ENCODE measurements around the gene OASL.

OASL gene

GRCh38 chr12:120982659-120983058 is 56.4 kb downstream of the OASL start:
- Histone ChIP-seq H3K4me1 (ENCODE audit: control insufficient read depth in 1 of 2, insufficient read depth in 2 of 2, low read length in 2 of 2) (no peaks in the 10 kb centered on the region), H3K4ac (ENCODE audit: low read depth, low read length) (no peak overlapping the region), H3K4me2 (ENCODE audit: low read length) (no peak overlapping the region), H3K9me3 (ENCODE audit: insufficient read depth, low read depth, low read length) (peaks cover 2% of the 10 kb centered on the region), H3K79me2 (ENCODE audit: control insufficient read depth, insufficient read depth, low read length, poor library complexity) (no peaks in the 10 kb centered on the region), H3K27me3 (ENCODE audit: insufficient read depth, low read length) (no peaks in the 10 kb centered on the region), H2AK5ac (ENCODE audit: low read length) (no peak overlapping the region), H4K91ac (ENCODE audit: low read depth, low read length) (no peak overlapping the region), H3K9ac (ENCODE audit: low read length) (no peak overlapping the region), H3K79me1 (ENCODE audit: low read length) (no peaks in the 10 kb centered on the region), H3K27ac (ENCODE audit: low read depth, low read length) (no peak overlapping the region), H3K4me3 (ENCODE audit: low read depth, low read length) (no peak overlapping the region), H2AFZ (ENCODE audit: insufficient read depth, low read length, poor library complexity) (no peak overlapping the region), H2BK12ac (ENCODE audit: low read length) (no peak overlapping the region), H2BK120ac (ENCODE audit: insufficient read depth, low read length, poor library complexity) (no peak overlapping the region), H3K36me3 (ENCODE audit: control insufficient read depth in 1 of 2, insufficient read depth in 2 of 2, low read length in 2 of 2) (no peaks in the 10 kb centered on the region), H4K8ac (ENCODE audit: low read depth, low read length) (no peak overlapping the region), H3K18ac (ENCODE audit: low read length) (no peak overlapping the region), H2BK5ac (ENCODE audit: low read depth, low read length, poor library complexity) (no peak overlapping the region), H3K23ac (ENCODE audit: low read length) (no peak overlapping the region), H3K14ac (ENCODE audit: low read length) (no peak overlapping the region), H4K12ac (ENCODE audit: low read depth, low read length) (no peak overlapping the region)
- WGBS (ENCODE audit: extremely low coverage, insufficient coverage, insufficient read length): no CpG with 5 or more reads among the region's 7 CpGs
- DNase-seq: no peak

GRCh38 chr12:120981407-120981941 is 57.6 kb downstream of the OASL start:
- Histone ChIP-seq H3K36me3 (ENCODE audit: control insufficient read depth in 1 of 2, insufficient read depth in 2 of 2, low read length in 2 of 2) (no peaks in the 10 kb centered on the region), H3K79me2 (ENCODE audit: control insufficient read depth, insufficient read depth, low read length, poor library complexity) (no peaks in the 10 kb centered on the region), H3K9me3 (ENCODE audit: insufficient read depth, low read depth, low read length) (peaks cover 4% of the 10 kb centered on the region), H4K12ac (ENCODE audit: low read depth, low read length) (no peak overlapping the region), H3K4me3 (ENCODE audit: low read depth, low read length) (no peak overlapping the region), H3K79me1 (ENCODE audit: low read length) (no peaks in the 10 kb centered on the region), H3K27me3 (ENCODE audit: insufficient read depth, low read length) (no peaks in the 10 kb centered on the region), H2BK120ac (ENCODE audit: insufficient read depth, low read length, poor library complexity) (no peak overlapping the region), H3K27ac (ENCODE audit: low read depth, low read length) (no peak overlapping the region), H3K4me1 (ENCODE audit: control insufficient read depth in 1 of 2, insufficient read depth in 2 of 2, low read length in 2 of 2) (no peaks in the 10 kb centered on the region), H2BK12ac (ENCODE audit: low read length) (no peak overlapping the region), H4K91ac (ENCODE audit: low read depth, low read length) (no peak overlapping the region), H3K14ac (ENCODE audit: low read length) (no peak overlapping the region), H3K18ac (ENCODE audit: low read length) (no peak overlapping the region), H3K23ac (ENCODE audit: low read length) (no peak overlapping the region), H3K4ac (ENCODE audit: low read depth, low read length) (no peak overlapping the region), H2AK5ac (ENCODE audit: low read length) (no peak overlapping the region), H2BK5ac (ENCODE audit: low read depth, low read length, poor library complexity) (no peak overlapping the region), H4K8ac (ENCODE audit: low read depth, low read length) (no peak overlapping the region), H3K9ac (ENCODE audit: low read length) (no peak overlapping the region), H3K4me2 (ENCODE audit: low read length) (no peak overlapping the region), H2AFZ (ENCODE audit: insufficient read depth, low read length, poor library complexity) (no peak overlapping the region)
- WGBS (ENCODE audit: extremely low coverage, insufficient coverage, insufficient read length): no CpG with 5 or more reads among the region's 6 CpGs
- DNase-seq: no peak

GRCh38 chr12:120980800-120981368 is 58.2 kb downstream of the OASL start:
- Histone ChIP-seq H2BK120ac (ENCODE audit: insufficient read depth, low read length, poor library complexity) (no peak overlapping the region), H3K23ac (ENCODE audit: low read length) (no peak overlapping the region), H3K27me3 (ENCODE audit: insufficient read depth, low read length) (no peaks in the 10 kb centered on the region), H2AK5ac (ENCODE audit: low read length) (no peak overlapping the region), H2AFZ (ENCODE audit: insufficient read depth, low read length, poor library complexity) (no peak overlapping the region), H3K4me2 (ENCODE audit: low read length) (no peak overlapping the region), H3K18ac (ENCODE audit: low read length) (no peak overlapping the region), H4K91ac (ENCODE audit: low read depth, low read length) (no peak overlapping the region), H2BK5ac (ENCODE audit: low read depth, low read length, poor library complexity) (no peak overlapping the region), H3K27ac (ENCODE audit: low read depth, low read length) (no peak overlapping the region), H3K14ac (ENCODE audit: low read length) (no peak overlapping the region), H3K79me2 (ENCODE audit: control insufficient read depth, insufficient read depth, low read length, poor library complexity) (no peaks in the 10 kb centered on the region), H3K36me3 (ENCODE audit: control insufficient read depth in 1 of 2, insufficient read depth in 2 of 2, low read length in 2 of 2) (no peaks in the 10 kb centered on the region), H3K4ac (ENCODE audit: low read depth, low read length) (no peak overlapping the region), H3K9ac (ENCODE audit: low read length) (no peak overlapping the region), H4K12ac (ENCODE audit: low read depth, low read length) (no peak overlapping the region), H2BK12ac (ENCODE audit: low read length) (no peak overlapping the region), H3K4me3 (ENCODE audit: low read depth, low read length) (no peak overlapping the region), H4K8ac (ENCODE audit: low read depth, low read length) (no peak overlapping the region), H3K4me1 (ENCODE audit: control insufficient read depth in 1 of 2, insufficient read depth in 2 of 2, low read length in 2 of 2) (no peaks in the 10 kb centered on the region), H3K9me3 (ENCODE audit: insufficient read depth, low read depth, low read length) (peaks cover 4% of the 10 kb centered on the region), H3K79me1 (ENCODE audit: low read length) (no peaks in the 10 kb centered on the region)
- no peak for DNase-seq
- no CpG with 5 or more reads among the region's 13 CpGs for WGBS (ENCODE audit: extremely low coverage, insufficient coverage, insufficient read length)

- Histone ChIP-seq H2AK5ac (ENCODE audit: low read length) (no peak overlapping the region), H2BK12ac (ENCODE audit: low read length) (no peak overlapping the region), H3K79me1 (ENCODE audit: low read length) (no peaks in the 10 kb centered on the region), H3K4me1 (ENCODE audit: control insufficient read depth in 1 of 2, insufficient read depth in 2 of 2, low read length in 2 of 2) (no peaks in the 10 kb centered on the region), H3K9me3 (ENCODE audit: insufficient read depth, low read depth, low read length) (peaks cover 4% of the 10 kb centered on the region), H3K27me3 (ENCODE audit: insufficient read depth, low read length) (no peaks in the 10 kb centered on the region), H4K91ac (ENCODE audit: low read depth, low read length) (no peak overlapping the region), H4K12ac (ENCODE audit: low read depth, low read length) (no peak overlapping the region), H3K79me2 (ENCODE audit: control insufficient read depth, insufficient read depth, low read length, poor library complexity) (no peaks in the 10 kb centered on the region), H2BK120ac (ENCODE audit: insufficient read depth, low read length, poor library complexity) (no peak overlapping the region), H3K9ac (ENCODE audit: low read length) (no peak overlapping the region), H3K36me3 (ENCODE audit: control insufficient read depth in 1 of 2, insufficient read depth in 2 of 2, low read length in 2 of 2) (no peaks in the 10 kb centered on the region), H3K23ac (ENCODE audit: low read length) (no peak overlapping the region), H3K27ac (ENCODE audit: low read depth, low read length) (no peak overlapping the region), H3K4me2 (ENCODE audit: low read length) (no peak overlapping the region), H2AFZ (ENCODE audit: insufficient read depth, low read length, poor library complexity) (no peak overlapping the region), H4K8ac (ENCODE audit: low read depth, low read length) (no peak overlapping the region), H2BK5ac (ENCODE audit: low read depth, low read length, poor library complexity) (no peak overlapping the region), H3K14ac (ENCODE audit: low read length) (no peak overlapping the region), H3K4me3 (ENCODE audit: low read depth, low read length) (no peak overlapping the region), H3K18ac (ENCODE audit: low read length) (no peak overlapping the region), H3K4ac (ENCODE audit: low read depth, low read length) (no peak overlapping the region)
- DNase-seq: no peak
- no CpG with 5 or more reads among the region's 11 CpGs for whole genome bisulfite sequencing (ENCODE audit: extremely low coverage, insufficient coverage, insufficient read length)
These were observed 59.0 kb downstream of the OASL start for GRCh38 chr12:120979862-120980696.

Data from trophoblast cell (in vitro differentiated cells and primary cell).